Measurements from ENCODE around the gene HACD2.

GRCh38 chr3:123446210-123446609 lies 138.6 kb downstream of the HACD2 start:
- no peak for TF ChIP-seq CTCF (IDR thresholded peaks at IDR 0.05)
- TF ChIP-seq POLR2A (IDR thresholded peaks at IDR 0.05): no peak

Data from testis (tissue), 2 donors.